Progenitor cell of endocrine pancreas (in vitro differentiated cells): ENCODE measurements around the gene PTCH1. TPM values are rescaled to one million over a fixed set of nuclear protein-coding genes. Genes with fewer than 3 reads are reported as not detected.
A peak's percentile ranks its signal among the peaks of the same experiment; 100 is the strongest.

ENCODE experiments used
- DNase-seq: peaks from one replicate; pipeline ENCODE4 v3.0.0; 2021; ENCODE audit warnings: low spot score; ENCODE audit not compliant: unreplicated experiment
- H3K27ac Mint-ChIP-seq: 2 replicates; pipeline ENCODE4 v1.8.0; 2021; ENCODE audit warnings: mild to moderate bottlenecking, moderate library complexity, mixed read lengths
- H3K27me3 Mint-ChIP-seq: 2 replicates; pipeline ENCODE4 v1.8.0; 2021; ENCODE audit warnings: mixed read lengths
- H3K36me3 Mint-ChIP-seq: 2 replicates; pipeline ENCODE4 v1.8.0; 2022; ENCODE audit warnings: mixed read lengths; ENCODE audit not compliant: insufficient read depth
- H3K4me1 Mint-ChIP-seq: 2 replicates; pipeline ENCODE4 v1.8.0; 2021; ENCODE audit warnings: low read depth, mixed read lengths
- H3K4me3 Mint-ChIP-seq: 2 replicates; pipeline ENCODE4 v1.8.0; 2021; ENCODE audit warnings: low read depth, mild to moderate bottlenecking, moderate library complexity, mixed read lengths
- H3K9me3 Mint-ChIP-seq: 2 replicates; pipeline ENCODE4 v1.8.0; 2021; ENCODE audit warnings: low read depth, mixed read lengths
- CTCF ChIP-seq: fragments of 200-600 bp; sonication (generic); IDR thresholded peaks from one replicate; pipeline ENCODE4 v1.5.0; 2021; ENCODE audit warnings: antibody characterized with exemption, mild to moderate bottlenecking; ENCODE audit not compliant: unreplicated experiment
- total RNA-seq: library from RNA; stranded (reverse); gene quantifications from 2 replicates; pipeline ENCODE4 v1.2.1, GENCODE V29; 2021

Gene PTCH1
- total RNA-seq, 1 donor from 2014 or later: 56.3 TPM

- Mint-ChIP-seq H3K4me1 (peaks cover 36% of the 10 kb centered on the region), H3K27ac (no peak overlapping the region), H3K4me3 (no peak overlapping the region)
These were observed 23.4 kb downstream of the PTCH1 start for GRCh38 chr9:95493402-95493801.

GRCh38 chr9:95491543-95492320 is 25.0 kb downstream of the PTCH1 start:
- H3K36me3 Mint-ChIP-seq: peaks cover 11% of the 10 kb centered on the region
- no peaks in the 10 kb centered on the region for H3K27me3 Mint-ChIP-seq
- no peak for TF ChIP-seq CTCF
- H3K4me1 Mint-ChIP-seq: peaks cover 39% of the 10 kb centered on the region
- no peak for DNase-seq
- H3K27ac Mint-ChIP-seq: no peak overlapping the region
- no peak overlapping the region for H3K4me3 Mint-ChIP-seq
- no peaks in the 10 kb centered on the region for H3K9me3 Mint-ChIP-seq

More at GRCh38 chr9:95493402-95493801, 23.4 kb downstream of the PTCH1 start:
- Mint-ChIP-seq H3K27me3 (no peaks in the 10 kb centered on the region), H3K9me3 (no peaks in the 10 kb centered on the region), H3K36me3 (peaks cover 14% of the 10 kb centered on the region)
- TF ChIP-seq CTCF: no peak
- no peak for DNase-seq

GRCh38 chr9:95488954-95489353 is 27.8 kb downstream of the PTCH1 start:
- H3K27ac Mint-ChIP-seq: no peak overlapping the region
- peaks cover 42% of the 10 kb centered on the region for H3K4me1 Mint-ChIP-seq
- no peaks in the 10 kb centered on the region for H3K27me3 Mint-ChIP-seq
- H3K4me3 Mint-ChIP-seq: no peak overlapping the region
- TF ChIP-seq CTCF: no peak
- H3K9me3 Mint-ChIP-seq: no peaks in the 10 kb centered on the region
- DNase-seq: no peak
- H3K36me3 Mint-ChIP-seq: peaks cover 3% of the 10 kb centered on the region

GRCh38 chr9:95486318-95486717 is 30.5 kb downstream of the PTCH1 start:
- no peaks in the 10 kb centered on the region for H3K9me3 Mint-ChIP-seq
- H3K27ac Mint-ChIP-seq: peak overlapping the region; percentile 95
- peaks cover 9% of the 10 kb centered on the region for H3K36me3 Mint-ChIP-seq
- peaks cover 42% of the 10 kb centered on the region for H3K4me1 Mint-ChIP-seq
- DNase-seq: no peak
- no peak overlapping the region for H3K4me3 Mint-ChIP-seq
- H3K27me3 Mint-ChIP-seq: no peaks in the 10 kb centered on the region
- TF ChIP-seq CTCF: no peak

- Mint-ChIP-seq H3K4me3 (no peak overlapping the region), H3K36me3 (peaks cover 20% of the 10 kb centered on the region), H3K9me3 (no peaks in the 10 kb centered on the region), H3K27me3 (no peaks in the 10 kb centered on the region), H3K4me1 (peaks cover 35% of the 10 kb centered on the region), H3K27ac (no peak overlapping the region)
- DNase-seq: no peak
- no peak for TF ChIP-seq CTCF
These were observed 32.5 kb downstream of the PTCH1 start for GRCh38 chr9:95484225-95484624.
